HG03097 (cell line): ENCODE results near the gene MTAP.

Experiments used
- ATAC-seq: cut with Tn5 transposase; IDR thresholded peaks from one replicate; pipeline ENCODE4 v1.9.1; 2021; ENCODE audit not compliant: unreplicated experiment, low FRiP score

MTAP gene

DNA sequence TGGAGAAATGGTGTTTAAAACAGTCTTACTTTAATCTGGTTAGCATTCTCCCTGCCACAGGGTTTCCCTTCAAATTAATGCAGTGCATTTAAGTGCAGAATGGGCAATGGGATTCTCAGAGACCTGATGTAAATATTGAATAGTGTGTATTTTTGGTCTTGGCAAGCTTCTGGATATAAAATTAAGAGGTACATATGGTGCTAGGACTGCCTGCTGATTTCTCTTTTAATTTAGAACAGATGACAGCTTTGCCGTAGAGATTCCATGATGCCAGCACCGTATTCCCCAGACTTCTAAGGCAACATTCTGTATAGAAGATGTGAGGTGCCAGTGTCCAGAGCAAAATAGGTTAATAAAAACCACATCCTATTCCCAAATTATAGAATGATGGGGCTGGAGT is 1.9 kb downstream of the MTAP start:
- no peak for ATAC-seq

DNA sequence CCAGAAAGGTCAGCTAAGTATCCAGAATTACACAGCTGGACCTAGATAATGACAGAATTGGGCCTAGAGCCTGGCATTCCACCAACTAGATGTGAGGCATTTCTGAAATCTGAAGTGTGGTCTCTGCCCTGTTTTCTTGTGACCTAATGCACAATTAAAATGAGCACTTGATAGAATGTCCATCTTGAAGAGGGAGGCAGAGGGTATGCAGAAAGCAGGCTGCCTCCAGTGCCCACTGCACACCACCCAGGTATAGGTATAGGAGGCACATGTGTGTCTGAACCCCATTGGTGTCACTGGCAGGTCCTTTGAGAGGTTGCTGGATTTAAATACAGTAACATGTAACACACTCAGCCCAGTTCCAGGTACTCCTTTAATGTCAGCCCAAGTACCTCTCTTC is 2.4 kb downstream of the MTAP start:
- ATAC-seq: no peak

DNA sequence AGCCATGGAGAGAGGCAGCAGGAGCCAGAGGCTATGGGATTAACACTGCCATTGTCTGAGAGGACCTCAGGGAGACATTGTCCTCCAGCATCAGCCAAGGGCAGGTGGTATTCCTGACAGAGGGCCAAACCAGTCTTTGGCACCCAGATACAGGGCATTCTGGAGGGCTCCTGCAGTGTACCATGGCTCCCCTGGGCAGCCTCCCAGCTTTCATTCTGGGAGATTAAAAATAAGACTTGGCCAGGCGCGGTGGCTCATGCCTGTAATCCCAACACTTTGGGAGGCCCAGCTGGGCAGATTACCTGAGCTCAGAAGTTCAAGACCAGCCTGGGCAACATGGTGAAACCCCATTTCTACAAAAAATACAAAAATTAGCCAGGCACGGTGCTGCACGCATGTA is 4.2 kb downstream of the MTAP start:
- no peak for ATAC-seq

DNA sequence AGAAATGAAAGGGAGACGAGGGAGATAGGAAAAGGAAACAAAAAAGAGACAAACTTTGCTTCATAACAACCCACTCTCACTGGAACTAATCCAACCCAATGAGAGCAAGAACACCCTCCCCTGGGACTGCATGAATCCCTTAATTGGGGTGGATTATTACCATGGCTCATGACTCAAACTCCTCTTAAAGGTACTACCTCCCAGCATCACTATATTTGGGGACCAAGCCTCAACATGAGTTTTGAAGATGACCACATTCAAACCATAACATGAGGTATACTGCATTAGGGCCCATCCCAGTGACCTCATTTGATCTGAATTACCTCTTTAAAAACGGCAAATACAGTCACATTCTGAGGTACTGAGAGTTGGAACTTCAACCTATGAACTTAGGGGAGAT is 8.0 kb downstream of the MTAP start:
- ATAC-seq: no peak

DNA sequence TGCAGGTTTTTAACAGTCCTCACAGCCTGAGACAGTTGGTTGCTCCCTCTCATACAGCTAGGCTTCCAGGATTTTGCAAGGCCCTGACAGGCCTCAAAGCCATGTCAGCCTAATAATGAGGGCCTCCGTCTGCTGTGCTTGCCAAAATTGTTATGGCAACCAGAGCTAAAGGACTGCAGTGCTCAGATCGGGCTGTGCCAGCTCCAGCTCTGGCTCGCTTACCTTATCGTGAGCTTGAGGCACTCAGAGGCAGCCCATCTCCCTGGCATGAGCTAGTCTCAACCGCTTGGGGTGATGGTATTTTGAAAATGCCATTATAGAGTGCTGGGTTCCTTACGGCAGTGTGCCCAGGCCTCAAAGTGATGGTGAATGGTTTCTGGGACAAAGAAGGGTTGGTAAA is 8.4 kb downstream of the MTAP start:
- no peak for ATAC-seq

GRCh38 chr9:21811914-21812313 is 9.5 kb downstream of the MTAP start:
- no peak for ATAC-seq

GRCh38 chr9:21812415-21812814 is 10.0 kb downstream of the MTAP start:
- ATAC-seq: no peak

GRCh38 chr9:21812946-21813568 is 10.6 kb downstream of the MTAP start:
- ATAC-seq: peak; percentile 64

- ATAC-seq: no peak
Measured at GRCh38 chr9:21813575-21814473, 11.4 kb downstream of the MTAP start.

- no peak for ATAC-seq
Measured at GRCh38 chr9:21815643-21816042, 13.2 kb downstream of the MTAP start.

GRCh38 chr9:21817176-21817575 is 14.7 kb downstream of the MTAP start:
- ATAC-seq: no peak

GRCh38 chr9:21825637-21826036 is 23.2 kb downstream of the MTAP start:
- no peak for ATAC-seq

DNA sequence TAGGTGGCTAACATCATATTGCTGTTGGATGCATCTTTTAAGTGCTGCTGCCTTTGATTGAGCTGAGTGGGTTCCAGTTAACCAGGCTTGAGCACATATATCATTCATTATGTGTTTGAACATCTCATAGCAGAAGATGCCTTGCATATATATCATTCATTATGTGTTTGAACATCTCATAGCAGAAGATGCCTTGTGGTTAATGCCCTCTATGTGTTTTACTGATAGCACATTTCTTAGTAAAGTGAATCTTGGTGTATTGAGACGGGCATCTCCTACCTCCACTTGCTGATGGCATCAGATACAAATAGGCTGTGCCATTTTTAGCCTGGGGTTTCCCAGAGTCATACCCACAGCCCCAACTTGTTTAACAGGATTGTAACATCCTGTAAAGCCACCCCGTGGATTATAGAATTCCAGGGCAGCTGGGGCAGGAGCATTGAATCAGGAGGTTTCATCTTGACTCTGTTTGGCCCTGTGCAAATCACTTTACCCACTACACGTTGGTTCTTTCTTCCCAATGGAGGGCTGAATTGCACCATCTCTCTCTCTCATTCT is 26.5 kb downstream of the MTAP start:
- no peak for ATAC-seq

GRCh38 chr9:21830589-21830988 is 28.2 kb downstream of the MTAP start:
- no peak for ATAC-seq

DNA sequence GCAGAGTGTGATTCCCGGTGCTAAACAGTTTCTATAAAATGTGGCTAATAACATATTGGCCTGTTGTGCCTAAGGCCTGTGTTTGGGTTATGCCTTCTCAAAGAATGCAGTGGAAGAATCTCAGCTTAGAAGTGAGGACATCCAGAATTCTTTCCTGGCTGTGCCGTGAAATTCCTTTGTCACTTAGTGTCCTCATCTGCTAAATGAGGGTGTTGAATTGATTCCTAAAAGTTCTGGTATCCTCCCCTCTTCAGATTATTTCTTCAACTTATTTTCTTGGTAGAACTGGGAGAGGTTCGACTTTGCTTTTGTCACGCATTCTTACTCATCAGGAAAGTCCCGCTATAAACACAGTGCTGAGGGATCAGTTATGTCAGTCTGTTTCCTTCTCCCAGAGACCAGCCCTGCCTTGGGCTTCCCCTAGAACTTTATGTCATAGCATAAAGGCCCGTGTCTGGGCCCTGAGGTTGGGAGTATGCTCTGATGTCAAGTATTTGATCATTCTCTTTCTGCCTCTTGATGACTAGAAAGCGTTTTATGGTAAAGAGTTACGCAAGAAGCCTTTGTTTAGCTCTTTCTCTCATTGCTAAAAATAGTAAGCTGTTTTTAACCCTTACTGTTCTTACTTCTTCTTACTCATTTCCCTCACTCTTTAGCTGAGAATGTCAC is 29.5 kb downstream of the MTAP start:
- ATAC-seq: peak; percentile 56

DNA sequence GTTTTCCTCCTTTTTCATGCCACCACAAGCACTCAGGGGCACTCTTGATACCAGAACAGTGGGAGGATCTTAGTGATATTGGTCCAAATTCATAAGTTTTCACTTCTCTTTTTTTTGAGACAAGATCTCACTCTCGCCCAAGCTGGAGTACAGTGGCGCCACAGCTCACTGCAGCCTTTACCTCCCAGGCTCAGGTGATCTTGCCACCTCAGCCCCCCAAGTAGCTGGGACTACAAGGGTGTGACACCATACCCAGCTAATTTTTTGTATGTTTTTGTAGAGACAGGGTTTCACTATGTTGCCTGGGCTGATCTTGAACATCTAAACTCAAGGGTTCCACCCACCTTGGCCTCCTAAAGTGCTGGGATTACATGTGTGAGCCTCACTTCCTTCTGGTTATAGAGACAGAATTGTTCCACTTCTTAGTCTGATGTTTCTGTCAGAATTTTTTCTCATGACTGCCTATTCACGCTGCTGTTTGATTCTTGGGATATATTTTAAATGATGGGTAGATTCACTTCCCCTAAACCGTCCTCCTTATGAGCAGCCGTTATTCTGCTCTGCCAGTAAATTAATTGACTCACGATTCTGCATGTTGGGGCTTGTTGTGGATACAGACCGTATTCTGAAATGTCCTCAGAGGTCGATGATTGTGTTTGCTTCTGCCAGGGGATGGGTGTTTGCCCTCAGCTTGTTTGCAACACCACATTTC is 30.8 kb downstream of the MTAP start:
- ATAC-seq: peak; percentile 61

GRCh38 chr9:21835121-21835520 is 32.7 kb downstream of the MTAP start:
- ATAC-seq: no peak

DNA sequence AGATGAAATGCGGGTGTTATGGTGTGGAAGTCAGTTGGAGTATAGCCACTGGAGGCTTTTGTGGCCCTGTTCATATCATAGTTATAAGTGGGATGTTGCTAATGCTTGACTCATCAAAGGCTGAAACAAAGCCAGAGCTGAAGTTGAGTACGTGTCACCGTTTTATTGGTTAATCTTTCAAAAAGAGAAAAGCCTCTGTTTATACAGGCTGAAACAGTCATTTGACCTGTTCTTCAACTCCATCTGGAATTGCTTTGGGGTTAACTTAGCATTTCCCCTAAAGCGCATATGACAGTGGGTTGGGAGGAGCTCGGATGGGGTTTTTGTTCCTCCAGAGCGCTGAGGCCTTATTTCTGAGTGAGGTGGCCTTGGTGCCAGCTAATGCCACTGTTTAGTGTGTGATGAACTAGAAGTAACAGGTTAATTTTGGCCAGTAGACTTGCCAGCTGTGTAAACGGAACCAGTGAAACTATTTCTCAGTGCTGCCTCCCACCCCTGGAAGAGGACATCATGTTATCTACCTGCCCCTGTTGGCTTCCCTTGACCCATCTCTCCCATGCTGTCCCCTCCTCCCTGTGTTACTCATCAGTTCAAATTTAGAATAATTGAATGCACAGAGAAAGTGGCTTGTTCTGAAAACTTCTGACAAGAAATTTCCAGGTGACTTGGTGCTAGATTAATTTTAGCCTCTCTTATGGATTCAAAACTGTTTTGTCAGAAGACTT is 34.2 kb downstream of the MTAP start:
- ATAC-seq: no peak

DNA sequence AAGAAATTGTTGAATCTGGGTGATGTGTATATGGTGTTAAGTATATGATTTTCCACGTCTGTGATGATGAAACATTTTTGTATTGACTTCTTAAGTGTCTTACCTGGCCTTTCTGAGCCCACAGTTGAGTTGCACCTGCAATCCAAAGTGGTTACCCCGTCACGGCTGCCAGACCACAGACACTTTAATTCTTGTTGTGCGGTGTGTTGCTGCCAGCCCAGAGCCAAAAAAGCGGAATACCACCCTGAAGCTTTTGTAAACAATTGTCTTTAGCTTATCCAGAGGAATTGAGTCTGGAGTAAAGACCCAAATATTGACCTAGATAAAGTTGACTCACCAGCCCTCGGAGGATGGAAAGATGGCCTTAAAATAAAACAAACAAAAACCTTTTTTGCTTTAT is 35.1 kb downstream of the MTAP start:
- no peak for ATAC-seq

- ATAC-seq: no peak
Measured at GRCh38 chr9:21840647-21841046, 38.2 kb downstream of the MTAP start.
